Measurements from ENCODE around the gene SHANK1. TPM values are rescaled to one million over a fixed set of nuclear protein-coding genes. Genes with fewer than 3 reads are reported as not detected.

SHANK1 gene
- total and polyA plus RNA-seq, 12 donors, result 1.5 to 22.6 (median 9.0) TPM

DNA sequence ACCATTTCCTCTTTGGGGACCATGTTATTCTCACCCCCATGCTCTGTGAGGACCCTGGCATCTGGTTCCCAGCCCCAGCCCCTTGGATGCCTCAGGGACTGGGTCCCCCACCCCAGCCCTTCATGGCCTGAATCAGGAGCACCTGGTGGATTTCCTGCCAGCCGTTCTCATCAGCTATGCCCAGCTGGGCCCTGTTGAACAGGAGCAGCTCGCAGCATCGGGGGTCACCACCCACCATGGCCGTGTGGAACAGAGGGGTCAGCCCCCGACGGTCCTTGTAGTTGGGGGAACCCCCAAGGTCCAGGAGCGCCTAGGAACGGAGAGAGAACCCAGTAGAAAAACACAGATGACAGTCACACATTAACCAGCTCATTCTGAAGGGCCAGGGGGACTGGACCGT lies 7.8 kb downstream of the SHANK1 start:
- WGBS, 4 donors, result 87 to 90% (median 89%) methylated on average over 2 to 9 of the region's 9 CpGs
- DNase-seq, result no peak
- H3K9me3 ChIP-seq (replicated peaks in 1 of 3), result no peaks in the 10 kb centered on the region
- intact Hi-C loops (cut with DNase I), result loop anchor here in 1 of 2 donors (10.0 kb wide), 1 partner anchor 213 kb away; no protein-coding TSS in a partner anchor
- H3K27me3 ChIP-seq, result no peaks in the 10 kb centered on the region
- no peak overlapping the region for H3K4me3 ChIP-seq
- H3K36me3 ChIP-seq (replicated peaks in 1 of 2), result no peaks in the 10 kb centered on the region
- no peaks in the 10 kb centered on the region for H3K4me1 ChIP-seq (replicated peaks in 1 of 2)
- TF ChIP-seq, protein P1, sequence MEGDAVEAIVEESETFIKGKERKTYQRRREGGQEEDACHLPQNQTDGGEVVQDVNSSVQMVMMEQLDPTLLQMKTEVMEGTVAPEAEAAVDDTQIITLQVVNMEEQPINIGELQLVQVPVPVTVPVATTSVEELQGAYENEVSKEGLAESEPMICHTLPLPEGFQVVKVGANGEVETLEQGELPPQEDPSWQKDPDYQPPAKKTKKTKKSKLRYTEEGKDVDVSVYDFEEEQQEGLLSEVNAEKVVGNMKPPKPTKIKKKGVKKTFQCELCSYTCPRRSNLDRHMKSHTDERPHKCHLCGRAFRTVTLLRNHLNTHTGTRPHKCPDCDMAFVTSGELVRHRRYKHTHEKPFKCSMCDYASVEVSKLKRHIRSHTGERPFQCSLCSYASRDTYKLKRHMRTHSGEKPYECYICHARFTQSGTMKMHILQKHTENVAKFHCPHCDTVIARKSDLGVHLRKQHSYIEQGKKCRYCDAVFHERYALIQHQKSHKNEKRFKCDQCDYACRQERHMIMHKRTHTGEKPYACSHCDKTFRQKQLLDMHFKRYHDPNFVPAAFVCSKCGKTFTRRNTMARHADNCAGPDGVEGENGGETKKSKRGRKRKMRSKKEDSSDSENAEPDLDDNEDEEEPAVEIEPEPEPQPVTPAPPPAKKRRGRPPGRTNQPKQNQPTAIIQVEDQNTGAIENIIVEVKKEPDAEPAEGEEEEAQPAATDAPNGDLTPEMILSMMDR (IDR thresholded peaks at IDR 0.05), result no peak
- no peak for TF ChIP-seq POLR2A (IDR thresholded peaks at IDR 0.05)
- no peak overlapping the region for H3K27ac ChIP-seq

DNA sequence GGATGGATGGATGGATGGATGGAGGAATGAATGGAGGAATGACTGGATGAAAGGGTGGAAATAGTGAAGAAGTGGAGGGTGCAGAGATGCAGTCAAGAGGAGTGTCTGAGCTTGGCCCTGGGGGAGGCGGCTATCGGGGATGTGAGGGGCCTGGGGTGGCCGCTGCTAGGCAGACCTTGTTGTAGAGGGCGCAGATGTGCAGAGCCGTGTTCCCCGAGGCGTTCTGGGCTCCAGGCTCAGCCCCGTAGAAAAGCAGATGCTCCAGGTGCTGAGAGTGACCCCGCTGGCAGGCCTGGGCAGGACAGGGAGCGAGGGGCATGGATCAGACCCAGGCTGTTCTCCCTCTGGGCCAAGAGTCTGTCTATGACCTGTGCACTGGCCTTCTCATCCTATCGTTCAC lies 8.4 kb downstream of the SHANK1 start:
- WGBS, 4 donors, result 84 to 92% (median 88%) methylated on average over 11 of the region's 11 CpGs
- Histone ChIP-seq H3K9me3 (replicated peaks in 1 of 3) (no peaks in the 10 kb centered on the region), H3K27me3 (no peaks in the 10 kb centered on the region), H3K27ac (no peak overlapping the region), H3K4me1 (replicated peaks in 1 of 2) (no peaks in the 10 kb centered on the region), H3K36me3 (replicated peaks in 1 of 2) (no peaks in the 10 kb centered on the region), H3K4me3 (no peak overlapping the region)
- intact Hi-C loops (cut with DNase I), result loop anchor here in 1 of 2 donors (10.0 kb wide), 1 partner anchor 214 kb away; no protein-coding TSS in a partner anchor
- TF ChIP-seq, protein P1 (IDR thresholded peaks at IDR 0.05), result no peak
- TF ChIP-seq POLR2A (IDR thresholded peaks at IDR 0.05), result no peak
- DNase-seq, result no peak

DNA sequence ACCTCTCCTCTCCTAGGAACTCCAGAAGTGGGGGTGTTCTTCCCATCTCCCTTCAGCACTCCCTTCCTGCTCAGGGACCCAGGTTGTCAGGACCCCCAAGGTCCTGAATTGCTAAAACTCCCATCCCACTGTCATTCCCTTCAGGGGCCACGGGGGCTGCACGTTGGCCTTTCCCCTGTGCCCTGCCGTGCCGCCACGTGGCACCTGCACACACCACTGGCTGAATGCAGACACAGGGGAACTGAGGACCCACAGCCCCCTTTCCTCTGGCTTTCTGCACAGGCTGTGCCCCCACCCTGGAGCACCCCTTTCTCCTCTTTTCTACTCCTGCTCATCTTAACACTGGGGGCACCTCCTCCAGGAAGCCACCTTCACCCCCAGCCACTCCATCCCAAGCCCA lies 9.0 kb downstream of the SHANK1 start:
- Histone ChIP-seq H3K27ac (no peak overlapping the region), H3K9me3 (replicated peaks in 1 of 3) (no peaks in the 10 kb centered on the region), H3K4me1 (replicated peaks in 1 of 2) (no peaks in the 10 kb centered on the region), H3K4me3 (no peak overlapping the region), H3K27me3 (no peaks in the 10 kb centered on the region), H3K36me3 (replicated peaks in 1 of 2) (no peaks in the 10 kb centered on the region)
- 81 to 88% (median 87%) methylated on average over 5 of the region's 5 CpGs for WGBS, 4 donors
- DNase-seq, result no peak
- no peak for TF ChIP-seq POLR2A (IDR thresholded peaks at IDR 0.05)
- TF ChIP-seq, protein P1 (IDR thresholded peaks at IDR 0.05), result no peak
- intact Hi-C loops (cut with DNase I), result loop anchor here in 1 of 2 donors (10.0 kb wide), 1 partner anchor 214 kb away; no protein-coding TSS in a partner anchor

DNA sequence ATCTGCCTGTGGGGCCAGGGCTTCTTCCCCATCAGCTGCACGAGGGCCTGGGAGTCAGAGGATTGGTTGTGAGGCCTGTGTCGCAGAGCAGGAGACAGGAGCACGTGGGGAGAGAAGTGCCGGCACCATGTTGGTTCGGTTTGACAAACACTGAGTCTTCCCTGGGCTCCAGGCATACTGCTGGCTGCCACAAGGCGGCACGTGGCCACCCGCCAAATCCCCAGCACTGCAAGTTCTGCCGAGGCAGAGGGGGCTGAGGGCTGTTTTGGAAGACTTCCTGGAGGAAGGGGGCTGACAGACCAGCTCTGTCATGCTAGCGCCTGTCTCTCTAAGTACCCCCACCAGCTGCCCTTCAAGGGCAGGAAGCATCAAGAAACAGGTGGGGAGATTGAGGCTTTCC lies 9.5 kb downstream of the SHANK1 start:
- intact Hi-C loops (cut with DNase I), result loop anchor here in 1 of 2 donors (10.0 kb wide), 1 partner anchor 215 kb away; no protein-coding TSS in a partner anchor

More for the DNA sequence above, 9.5 kb downstream of the SHANK1 start:
- no peak for DNase-seq
- Histone ChIP-seq H3K27ac (no peak overlapping the region), H3K4me1 (replicated peaks in 1 of 2) (no peaks in the 10 kb centered on the region), H3K36me3 (replicated peaks in 1 of 2) (no peaks in the 10 kb centered on the region), H3K4me3 (no peak overlapping the region), H3K9me3 (replicated peaks in 1 of 3) (no peaks in the 10 kb centered on the region), H3K27me3 (no peaks in the 10 kb centered on the region)
- 78 to 95% (median 83%) methylated on average over 6 to 10 of the region's 10 CpGs for WGBS, 4 donors
- no peak for TF ChIP-seq POLR2A (IDR thresholded peaks at IDR 0.05)
